Glutamatergic neuron (in vitro differentiated cells): ENCODE results near the gene TAOK2. TPM values are rescaled to one million over a fixed set of nuclear protein-coding genes. Genes with fewer than 3 reads are reported as not detected.

Source experiments
- DNase-seq: peaks from one replicate; pipeline ENCODE4 v3.0.0; 2022
- H3K27ac Mint-ChIP-seq: one replicate; pipeline ENCODE4 v1.8.0; 2020; ENCODE audit warnings: mild to moderate bottlenecking, mixed read lengths, inconsistent platforms; ENCODE audit not compliant: unreplicated experiment
- H3K27me3 Mint-ChIP-seq: one replicate; pipeline ENCODE4 v1.8.0; 2020; ENCODE audit warnings: mild to moderate bottlenecking, moderate library complexity, mixed read lengths, inconsistent platforms; ENCODE audit not compliant: unreplicated experiment
- H3K36me3 Mint-ChIP-seq: one replicate; pipeline ENCODE4 v1.8.0; 2020; ENCODE audit warnings: mild to moderate bottlenecking, mixed read lengths, inconsistent platforms; ENCODE audit not compliant: unreplicated experiment
- H3K4me1 Mint-ChIP-seq: one replicate; pipeline ENCODE4 v1.8.0; 2020; ENCODE audit warnings: mild to moderate bottlenecking, low read depth, mixed read lengths, inconsistent platforms; ENCODE audit not compliant: unreplicated experiment
- H3K4me3 Mint-ChIP-seq: one replicate; pipeline ENCODE4 v1.8.0; 2020; ENCODE audit warnings: mild to moderate bottlenecking, mixed read lengths, inconsistent platforms; ENCODE audit not compliant: unreplicated experiment
- H3K9me3 Mint-ChIP-seq: one replicate; pipeline ENCODE4 v1.8.0; 2020; ENCODE audit warnings: mild to moderate bottlenecking, moderate library complexity, mixed read lengths, inconsistent platforms; ENCODE audit not compliant: unreplicated experiment
- total RNA-seq: library from RNA; stranded (reverse); fragmentation: NEBNext Ultra II Directional; extraction: Animal tissue kit (Norgen Biotek cat#: 25700); gene quantifications from one replicate; pipeline ENCODE4 v1.2.1, GENCODE V29; 2021; ENCODE audit not compliant: unreplicated experiment
- TF ChIP-seq, protein P1 (sequence below): fragments of 200-600 bp; sonication (generic); IDR thresholded peaks from one replicate; pipeline ENCODE4 v1.5.0; 2021; ENCODE audit not compliant: partially characterized antibody, unreplicated experiment

TAOK2 gene
- total RNA-seq, 1 donor from 2014 or later, result 58.5 TPM

DNA sequence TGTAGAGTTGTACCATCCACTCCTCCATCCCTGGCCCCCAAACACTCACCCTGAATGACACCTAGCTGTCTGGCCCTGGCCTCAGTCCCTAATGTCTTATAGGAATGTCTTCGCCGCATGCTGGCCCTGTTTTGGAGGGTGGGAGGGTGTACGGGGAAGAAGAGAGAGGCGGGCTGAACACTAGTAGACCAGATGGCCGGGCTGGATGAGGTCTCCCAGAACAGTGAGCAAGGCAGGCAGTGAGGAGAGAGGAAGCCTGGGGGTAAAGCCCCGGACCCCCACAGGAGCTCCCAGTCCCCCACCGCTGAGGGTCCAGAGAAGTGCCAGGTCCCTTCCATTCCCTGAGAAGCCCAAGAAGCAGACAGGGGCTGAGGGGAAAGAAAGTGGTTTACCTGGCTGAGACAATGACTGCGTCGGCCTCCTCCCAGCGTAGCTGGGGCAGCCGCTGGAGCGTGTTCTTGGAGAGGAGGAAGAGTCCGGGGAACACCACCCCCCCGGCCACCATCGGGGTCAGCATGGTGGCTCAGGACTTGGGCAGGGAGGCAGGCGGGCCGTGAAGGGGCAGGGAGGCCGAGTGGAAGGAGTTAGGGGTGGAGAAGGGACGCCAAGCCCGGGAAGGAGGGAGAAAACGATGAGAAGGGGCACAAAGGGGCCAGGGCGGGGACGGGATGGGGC lies 56.5 kb downstream of the TAOK2 start:
- Mint-ChIP-seq H3K36me3 (no peaks in the 10 kb centered on the region), H3K9me3 (peaks cover 7% of the 10 kb centered on the region), H3K27ac (peak overlapping the region; percentile 91), H3K4me1 (peaks cover 29% of the 10 kb centered on the region), H3K4me3 (peak overlapping the region; percentile 93), H3K27me3 (peaks cover 19% of the 10 kb centered on the region)
- peak; percentile 40 for DNase-seq
- TF ChIP-seq, protein P1, sequence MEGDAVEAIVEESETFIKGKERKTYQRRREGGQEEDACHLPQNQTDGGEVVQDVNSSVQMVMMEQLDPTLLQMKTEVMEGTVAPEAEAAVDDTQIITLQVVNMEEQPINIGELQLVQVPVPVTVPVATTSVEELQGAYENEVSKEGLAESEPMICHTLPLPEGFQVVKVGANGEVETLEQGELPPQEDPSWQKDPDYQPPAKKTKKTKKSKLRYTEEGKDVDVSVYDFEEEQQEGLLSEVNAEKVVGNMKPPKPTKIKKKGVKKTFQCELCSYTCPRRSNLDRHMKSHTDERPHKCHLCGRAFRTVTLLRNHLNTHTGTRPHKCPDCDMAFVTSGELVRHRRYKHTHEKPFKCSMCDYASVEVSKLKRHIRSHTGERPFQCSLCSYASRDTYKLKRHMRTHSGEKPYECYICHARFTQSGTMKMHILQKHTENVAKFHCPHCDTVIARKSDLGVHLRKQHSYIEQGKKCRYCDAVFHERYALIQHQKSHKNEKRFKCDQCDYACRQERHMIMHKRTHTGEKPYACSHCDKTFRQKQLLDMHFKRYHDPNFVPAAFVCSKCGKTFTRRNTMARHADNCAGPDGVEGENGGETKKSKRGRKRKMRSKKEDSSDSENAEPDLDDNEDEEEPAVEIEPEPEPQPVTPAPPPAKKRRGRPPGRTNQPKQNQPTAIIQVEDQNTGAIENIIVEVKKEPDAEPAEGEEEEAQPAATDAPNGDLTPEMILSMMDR, result no peak

DNA sequence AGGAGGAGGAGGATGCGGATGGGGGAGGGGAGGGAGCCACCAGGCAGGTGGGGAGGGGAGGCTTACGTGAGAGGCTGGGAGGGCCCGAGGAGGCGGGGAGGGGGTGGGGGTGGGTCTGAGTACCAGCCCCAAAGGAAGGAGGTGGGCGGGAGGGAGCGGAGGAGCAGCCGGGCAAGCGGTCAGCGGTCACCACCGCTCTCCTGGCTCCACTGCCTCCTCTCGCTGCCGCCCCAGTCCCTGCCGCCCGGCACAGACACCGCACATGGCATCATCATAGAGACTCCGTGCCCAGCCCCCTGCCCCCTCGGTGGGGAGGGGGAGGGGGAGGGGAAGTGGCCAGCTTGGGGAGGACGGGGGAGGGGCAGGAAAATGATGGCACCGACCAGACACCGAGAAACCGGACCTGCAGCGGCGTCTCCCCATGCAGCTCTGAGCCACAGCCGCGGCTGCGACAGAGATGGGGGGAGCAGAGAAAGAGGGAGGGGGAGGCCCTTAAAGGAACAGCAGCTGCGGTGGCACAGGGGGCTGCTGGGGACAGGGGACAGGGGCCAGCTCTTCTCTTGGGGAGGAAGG lies 57.3 kb downstream of the TAOK2 start, which contains the start of gene TLCD3B:
Gene TLCD3B, minus strand, starts transcription at position 431 of the 573 bp plus-strand sequence. CDS start 744 bp downstream, outside the sequence.
- H3K36me3 Mint-ChIP-seq, result no peaks in the 10 kb centered on the region
- peak within 1 kb of the TSS; percentile 91 for H3K27ac Mint-ChIP-seq
- peak; percentile 79 for DNase-seq
- H3K27me3 Mint-ChIP-seq, result peaks cover 19% of the 10 kb centered on the region
- TF ChIP-seq, protein P1, result no peak
- peaks cover 29% of the 10 kb centered on the region for H3K4me1 Mint-ChIP-seq
- peaks cover 7% of the 10 kb centered on the region for H3K9me3 Mint-ChIP-seq
- H3K4me3 Mint-ChIP-seq, result peak within 1 kb of the TSS; percentile 93

GRCh38 chr16:30031477-30031918 lies 57.8 kb downstream of the TAOK2 start:
- Mint-ChIP-seq H3K4me3 (peak overlapping the region; percentile 82), H3K9me3 (peaks cover 7% of the 10 kb centered on the region), H3K27me3 (peaks cover 19% of the 10 kb centered on the region), H3K4me1 (peaks cover 29% of the 10 kb centered on the region), H3K27ac (peak overlapping the region; percentile 72), H3K36me3 (no peaks in the 10 kb centered on the region)
- TF ChIP-seq, protein P1, result no peak
- DNase-seq, result no peak

- peaks cover 14% of the 10 kb centered on the region for H3K27me3 Mint-ChIP-seq
- peak; percentile 81 for DNase-seq
- peak overlapping the region; percentile 78 for H3K4me3 Mint-ChIP-seq
- H3K4me1 Mint-ChIP-seq, result peaks cover 25% of the 10 kb centered on the region
- no peaks in the 10 kb centered on the region for H3K36me3 Mint-ChIP-seq
- TF ChIP-seq, protein P1, result peak; percentile 86
- peaks cover 6% of the 10 kb centered on the region for H3K9me3 Mint-ChIP-seq
- peak overlapping the region; percentile 77 for H3K27ac Mint-ChIP-seq
Measured at GRCh38 chr16:30032083-30032819, 58.6 kb downstream of the TAOK2 start.
